ENCODE data around the gene PAF1. TPM values are rescaled to one million over a fixed set of nuclear protein-coding genes. Genes with fewer than 3 reads are reported as not detected.
A peak's percentile ranks its signal among the peaks of the same experiment; 100 is the strongest.
"Not testable (repeated sequence)": the region's sequence is repeated elsewhere in the genome, so short reads cannot be mapped to it uniquely, and the experiment has no call there.

PAF1 gene
- polyA plus RNA-seq, 1 donor = 35.7 TPM

DNA sequence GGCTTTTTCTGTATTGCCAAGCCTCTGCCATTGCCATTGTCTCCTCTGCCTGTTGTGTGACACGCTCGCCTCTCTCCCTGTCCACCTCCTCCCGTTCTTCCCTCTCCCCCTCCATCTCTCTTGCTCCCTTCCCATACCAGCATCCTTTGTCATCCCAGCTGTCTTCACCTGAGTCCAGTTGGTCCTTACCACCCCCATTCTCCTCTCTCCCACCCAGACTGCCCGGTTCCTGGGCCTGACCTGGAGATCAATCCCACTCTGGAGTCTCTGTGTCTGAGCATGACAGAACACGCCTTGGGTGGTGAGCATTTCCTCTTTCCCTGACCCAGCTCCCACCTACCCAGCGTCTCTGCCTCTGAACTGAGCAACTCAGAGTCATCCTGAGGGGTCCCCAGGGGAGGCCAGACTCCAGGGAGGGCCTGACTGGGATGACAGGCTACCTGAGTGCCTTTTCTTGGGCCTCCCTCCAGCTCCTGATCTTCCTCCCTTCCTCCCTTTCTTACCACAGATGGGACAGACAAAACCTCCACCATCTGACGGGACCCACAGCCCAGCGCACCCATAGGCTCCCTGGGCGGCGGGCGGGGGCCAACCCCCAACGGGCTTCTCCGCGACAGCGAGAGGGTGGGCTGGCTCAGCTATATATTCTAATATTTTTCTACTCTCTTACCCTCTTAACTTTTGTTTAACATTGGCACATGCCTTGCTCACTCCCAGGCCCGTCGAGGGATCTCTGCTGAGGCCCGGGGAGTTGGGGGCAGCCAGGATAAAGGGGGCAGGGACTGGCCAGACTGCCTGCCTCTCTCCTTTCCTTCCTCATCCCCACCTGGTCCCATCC is 7.7 kb downstream of the PAF1 start:
- no peak for DNase-seq (ENCODE audit: low read depth)

- DNase-seq (ENCODE audit: low read depth) = no peak
These were observed 8.8 kb downstream of the PAF1 start for GRCh38 chr19:39381910-39382611.

- no peak for DNase-seq (ENCODE audit: low read depth)
These were observed 10.1 kb downstream of the PAF1 start for GRCh38 chr19:39380521-39381502.

DNA sequence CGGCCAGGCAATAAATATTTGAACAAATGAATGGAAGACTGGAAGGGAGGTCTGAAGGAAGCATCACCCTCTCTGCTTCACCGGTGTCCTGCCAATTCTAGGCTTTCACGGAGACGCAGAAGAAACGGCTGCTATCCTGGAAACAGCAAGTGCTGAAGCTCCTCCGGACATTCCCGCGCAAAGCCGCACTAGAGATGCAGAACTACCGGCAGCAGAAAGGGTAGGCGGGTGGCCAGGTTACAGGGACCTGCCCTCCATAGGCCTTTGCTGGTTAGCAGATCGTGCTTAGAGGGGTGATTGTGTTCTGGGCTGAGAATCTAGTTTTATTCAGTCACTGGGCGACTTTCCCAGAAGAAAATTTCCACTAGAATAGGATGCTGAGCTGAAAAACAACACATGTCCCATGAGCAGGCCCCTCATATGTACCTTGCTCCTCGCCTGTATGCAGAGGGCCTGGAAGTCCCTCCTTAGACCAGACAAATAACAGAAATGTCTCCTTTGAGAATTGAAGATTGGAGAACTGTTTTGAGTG is 11.0 kb downstream of the PAF1 start:
- no peak for DNase-seq (ENCODE audit: low read depth)

GRCh38 chr19:39379366-39379765 is 11.5 kb downstream of the PAF1 start:
- DNase-seq (ENCODE audit: low read depth) = not testable (repeated sequence)

GRCh38 chr19:39377373-39378362 is 13.2 kb downstream of the PAF1 start:
- no peak for DNase-seq (ENCODE audit: low read depth)

DNA sequence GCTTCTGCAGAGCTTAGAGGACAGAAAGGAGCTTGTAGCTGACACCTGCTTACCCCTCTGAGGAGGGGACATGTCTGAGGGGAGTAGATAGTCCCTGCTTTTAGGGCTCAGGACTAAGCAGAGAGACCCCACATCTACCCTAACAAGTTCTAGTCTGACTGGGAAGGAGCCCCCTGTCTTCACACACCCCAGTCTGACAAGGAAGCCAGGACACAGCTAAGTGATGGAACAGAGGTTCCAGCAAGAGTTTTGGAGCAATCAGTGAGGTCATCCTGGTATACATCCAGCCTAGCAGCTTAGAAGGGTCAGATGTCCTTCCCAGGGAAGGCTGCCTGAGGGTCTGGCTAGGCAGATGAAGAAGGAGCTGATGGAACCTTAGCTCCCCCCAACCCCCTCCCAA is 15.0 kb downstream of the PAF1 start:
- no peak for DNase-seq (ENCODE audit: low read depth)

GRCh38 chr19:39372941-39373340 is 18.0 kb downstream of the PAF1 start:
- DNase-seq (ENCODE audit: low read depth) = no peak

- peak; percentile 67 for DNase-seq (ENCODE audit: low read depth)
These were observed 18.7 kb downstream of the PAF1 start for GRCh38 chr19:39372047-39372802.

DNA sequence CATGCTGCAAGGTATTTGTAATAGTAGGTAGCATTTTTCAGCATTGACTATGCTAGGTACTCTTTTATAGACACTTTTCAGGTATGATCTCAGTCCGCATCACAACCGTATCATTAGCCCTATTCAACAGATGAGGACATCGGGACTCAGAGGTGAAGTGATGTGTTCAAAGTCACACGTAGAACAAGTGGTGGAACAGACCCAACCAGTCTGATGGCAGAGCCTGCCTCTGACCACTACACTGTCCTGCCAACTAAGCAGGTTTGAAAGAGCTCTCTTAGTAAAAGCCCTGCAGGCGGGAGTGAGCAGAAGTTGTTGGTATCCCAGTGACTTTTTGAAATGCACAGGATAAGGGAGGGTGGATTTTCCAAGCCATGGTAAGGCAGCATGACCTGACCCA is 20.2 kb downstream of the PAF1 start:
- DNase-seq (ENCODE audit: low read depth) = no peak

GRCh38 chr19:39369200-39369599 is 21.7 kb downstream of the PAF1 start:
- DNase-seq (ENCODE audit: low read depth) = no peak

GRCh38 chr19:39365531-39365930 is 25.4 kb downstream of the PAF1 start:
- no peak for DNase-seq (ENCODE audit: low read depth)

DNA sequence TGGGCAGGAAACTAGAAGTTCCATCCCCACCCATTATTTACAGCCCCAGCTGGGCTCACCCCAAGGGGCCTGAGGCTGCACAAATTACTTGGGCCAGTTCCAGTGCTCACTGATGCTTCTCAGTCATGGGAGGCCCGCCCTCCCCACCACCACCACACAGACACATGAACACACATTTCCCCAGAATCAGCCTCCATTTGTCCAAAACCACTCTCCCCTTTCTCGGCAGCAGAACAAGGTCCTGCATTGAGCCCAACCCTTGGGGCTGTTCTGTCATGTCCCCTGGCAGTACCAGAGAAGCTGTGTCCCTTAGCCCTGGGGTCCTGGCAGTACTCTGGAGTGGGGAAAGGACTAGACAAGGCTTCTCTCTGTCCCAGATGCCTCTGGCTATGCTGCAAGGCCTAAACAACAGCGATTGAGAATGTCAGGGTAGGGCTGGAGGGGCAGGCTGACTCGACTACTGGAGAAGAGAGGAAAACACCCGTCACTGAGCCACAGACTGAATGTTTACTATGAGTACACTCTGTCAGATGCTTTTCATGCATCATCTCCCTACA is 26.9 kb downstream of the PAF1 start:
- no peak for DNase-seq (ENCODE audit: low read depth)

DNA sequence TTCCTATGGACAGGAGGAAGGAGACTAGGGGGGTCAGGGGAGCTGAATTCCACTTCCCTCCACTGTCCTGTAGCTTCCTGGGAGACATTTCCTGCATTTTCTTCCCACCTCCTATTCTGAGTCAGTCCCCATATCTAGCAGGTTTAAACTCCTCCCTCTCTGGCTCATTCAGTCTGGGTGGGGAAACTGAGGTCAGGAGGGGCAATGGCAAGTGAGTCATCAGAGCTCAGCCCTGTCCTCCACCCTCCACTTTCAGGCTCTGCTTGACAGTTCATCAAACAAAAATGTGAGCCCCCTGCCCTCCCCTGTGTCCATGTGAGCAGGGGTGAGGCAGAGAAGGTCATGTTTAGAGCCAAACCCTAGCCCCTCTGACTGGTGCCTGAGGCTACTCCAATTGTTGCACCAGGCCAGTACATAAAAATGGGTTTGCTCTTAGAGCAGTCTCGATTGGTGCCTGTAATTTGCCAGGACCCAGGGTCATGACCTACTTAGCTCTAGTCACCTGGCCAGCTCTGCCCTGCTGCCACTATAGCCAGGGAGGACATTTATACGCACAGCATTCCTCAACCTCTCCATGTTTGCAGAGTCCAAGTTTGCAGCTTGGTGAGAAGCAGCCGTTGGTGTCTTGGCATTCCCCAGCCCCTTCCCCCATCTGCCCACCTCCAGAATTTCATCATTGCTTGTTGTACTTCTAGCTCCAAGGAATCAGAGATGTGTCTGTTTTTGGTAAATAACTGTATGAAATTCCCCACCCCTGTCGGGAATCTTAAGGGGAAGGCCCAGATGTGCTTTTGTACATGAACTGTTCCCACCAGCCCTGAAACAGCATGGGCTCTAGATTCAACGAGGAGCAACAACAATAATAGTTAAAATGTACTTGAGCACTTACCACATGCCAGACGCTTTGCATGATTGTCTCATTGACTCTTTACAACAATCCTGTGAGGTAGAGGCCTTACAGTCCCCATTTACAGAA is 27.9 kb downstream of the PAF1 start:
- DNase-seq (ENCODE audit: low read depth) = no peak

- no peak for DNase-seq (ENCODE audit: low read depth)
These were observed 30.3 kb downstream of the PAF1 start for GRCh38 chr19:39360599-39360998.

GRCh38 chr19:39359026-39359425 is 31.9 kb downstream of the PAF1 start:
- no peak for DNase-seq (ENCODE audit: low read depth)

- no peak for DNase-seq (ENCODE audit: low read depth)
These were observed 34.3 kb downstream of the PAF1 start for GRCh38 chr19:39356647-39357046.

GRCh38 chr19:39356073-39356472 is 34.8 kb downstream of the PAF1 start:
- no peak for DNase-seq (ENCODE audit: low read depth)
